ENCODE measurements around the gene ZMYM4.
A peak's percentile ranks its signal among the peaks of the same experiment; 100 is the strongest.

ZMYM4 gene

DNA sequence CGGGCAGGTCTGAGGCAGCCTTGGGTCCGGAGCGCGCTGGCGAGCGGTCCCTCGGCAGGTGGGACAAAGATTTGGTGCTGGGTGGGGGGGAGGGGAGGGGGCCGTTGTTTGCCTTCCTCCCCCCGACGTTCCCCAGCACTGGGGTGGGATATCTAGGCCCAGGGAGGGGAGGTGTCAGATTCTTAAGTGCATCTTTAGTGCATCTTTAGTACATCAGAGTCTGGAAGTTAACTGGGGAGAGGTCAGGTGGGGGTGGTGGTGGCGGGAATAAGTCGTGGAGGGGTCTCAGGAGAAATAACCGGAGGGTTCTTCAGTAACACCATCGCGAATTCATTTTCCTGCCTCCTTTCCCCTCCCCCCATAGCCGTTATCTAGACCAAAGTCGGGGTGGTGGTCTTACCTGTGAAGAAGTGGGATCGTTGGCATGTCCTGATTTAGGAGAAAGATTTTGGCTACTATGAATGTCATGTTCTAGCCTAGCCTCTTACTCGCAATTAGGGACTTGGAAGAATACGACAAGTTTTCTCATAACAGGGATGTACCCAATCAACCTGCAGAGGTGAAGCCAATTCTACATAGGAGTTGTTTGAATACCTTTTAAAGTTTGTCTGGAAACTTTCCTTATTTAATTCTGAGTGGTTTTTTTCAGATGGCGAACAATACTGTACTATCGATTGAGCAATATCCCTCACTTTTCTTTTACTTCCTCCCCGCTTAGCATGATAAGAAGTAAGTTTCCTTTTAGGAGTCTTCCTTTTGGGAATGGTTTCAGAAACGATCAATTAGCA is 886 bp downstream of the ZMYM4 start:
- no peaks in the 10 kb centered on the region for H3K9me3 ChIP-seq (ENCODE audit: low read depth, low read length)
- peak overlapping the region; percentile 87 for H3K27ac ChIP-seq
- peak overlapping the region; percentile 79 for H3K4me3 ChIP-seq
- no peak for DNase-seq (ENCODE audit: low read depth, low spot score)
- H3K36me3 ChIP-seq (ENCODE audit: insufficient read depth, low read length) = peaks cover 37% of the 10 kb centered on the region
- H3K9ac ChIP-seq (ENCODE audit: insufficient read length) = peak overlapping the region; percentile 96
- TF ChIP-seq EZH2 (IDR thresholded peaks at IDR 0.05) (no peak), FOXP2 (optimal IDR thresholded peaks at IDR 0.05; ENCODE audit: control extremely low read depth, extremely low read length, insufficient read depth) (no peak), POLR2AphosphoS5 (IDR thresholded peaks at IDR 0.05; ENCODE audit: borderline replicate concordance, low read depth, low read length) (no peak)

DNA sequence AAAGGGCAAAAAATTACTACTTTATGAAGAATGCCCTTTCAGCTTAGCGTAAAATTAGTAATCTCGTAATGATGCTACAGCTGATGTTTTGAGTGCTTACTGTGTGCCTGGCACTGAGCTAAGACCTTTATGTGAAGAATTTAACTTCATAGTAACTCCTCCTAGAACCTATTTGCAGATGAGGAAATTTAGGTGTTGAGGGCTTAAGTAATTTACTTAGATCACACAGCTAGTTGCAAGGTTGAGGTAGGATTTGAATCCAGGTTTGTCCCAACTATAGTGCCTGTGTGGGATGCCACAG is 1.4 kb downstream of the ZMYM4 start:
- TF ChIP-seq POLR2AphosphoS5 (IDR thresholded peaks at IDR 0.05; ENCODE audit: borderline replicate concordance, low read depth, low read length) = no peak
- Histone ChIP-seq H3K27ac (no peak overlapping the region), H3K9ac (ENCODE audit: insufficient read length) (peak overlapping the region; percentile 96), H3K36me3 (ENCODE audit: insufficient read depth, low read length) (peaks cover 42% of the 10 kb centered on the region), H3K9me3 (ENCODE audit: low read depth, low read length) (no peaks in the 10 kb centered on the region), H3K4me3 (peak overlapping the region; percentile 79)
- no peak for DNase-seq (ENCODE audit: low read depth, low spot score)

- TF ChIP-seq POLR2AphosphoS5 (IDR thresholded peaks at IDR 0.05; ENCODE audit: borderline replicate concordance, low read depth, low read length) (no peak), EZH2 (IDR thresholded peaks at IDR 0.05) (no peak), FOXP2 (optimal IDR thresholded peaks at IDR 0.05; ENCODE audit: control extremely low read depth, extremely low read length, insufficient read depth) (no peak)
- Histone ChIP-seq H3K4me3 (no peak overlapping the region), H3K9me3 (ENCODE audit: low read depth, low read length) (no peaks in the 10 kb centered on the region), H3K27ac (no peak overlapping the region), H3K36me3 (ENCODE audit: insufficient read depth, low read length) (peaks cover 45% of the 10 kb centered on the region), H3K9ac (ENCODE audit: insufficient read length) (no peak overlapping the region)
- no peak for DNase-seq (ENCODE audit: low read depth, low spot score)
These were observed 2.3 kb downstream of the ZMYM4 start for GRCh38 chr1:35270836-35271235.

DNA sequence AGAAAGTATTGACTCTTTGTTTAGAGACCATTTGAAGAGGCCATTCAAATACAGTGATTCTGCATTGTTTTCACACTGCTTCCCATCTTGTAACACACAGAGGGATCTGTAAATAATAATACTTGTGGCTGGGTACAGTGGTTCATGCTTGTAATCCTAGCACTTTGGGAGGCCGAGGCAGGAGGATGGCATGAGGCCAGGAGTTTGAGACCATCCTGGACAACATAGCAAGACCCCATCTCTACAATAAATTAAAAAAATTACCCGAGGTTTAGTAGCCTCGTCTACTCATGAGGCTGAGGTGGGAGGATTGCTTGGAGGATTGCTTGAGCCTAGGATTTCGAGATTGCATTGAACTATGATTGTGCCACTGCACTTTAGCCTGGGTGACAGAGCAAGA is 5.7 kb downstream of the ZMYM4 start:
- no peak for TF ChIP-seq POLR2AphosphoS5 (IDR thresholded peaks at IDR 0.05; ENCODE audit: borderline replicate concordance, low read depth, low read length)
- TF ChIP-seq FOXP2 (optimal IDR thresholded peaks at IDR 0.05; ENCODE audit: control extremely low read depth, extremely low read length, insufficient read depth) = no peak
- TF ChIP-seq EZH2 (IDR thresholded peaks at IDR 0.05) = no peak
- Histone ChIP-seq H3K9me3 (ENCODE audit: low read depth, low read length) (no peaks in the 10 kb centered on the region; the same call in 1 of the 2 replicates), H3K4me3 (no peak overlapping the region), H3K36me3 (ENCODE audit: insufficient read depth, low read length) (peaks cover 75% of the 10 kb centered on the region), H3K27ac (no peak overlapping the region), H3K9ac (ENCODE audit: insufficient read length) (no peak overlapping the region)
- no peak for DNase-seq (ENCODE audit: low read depth, low spot score)

- peaks cover 68% of the 10 kb centered on the region for H3K36me3 ChIP-seq (ENCODE audit: insufficient read depth, low read length)
- no peak overlapping the region for H3K4me3 ChIP-seq
- H3K9me3 ChIP-seq (ENCODE audit: low read depth, low read length) = no peaks in the 10 kb centered on the region; the same call in 1 of the 2 replicates
- no peak for DNase-seq (ENCODE audit: low read depth, low spot score)
- TF ChIP-seq FOXP2 (optimal IDR thresholded peaks at IDR 0.05; ENCODE audit: control extremely low read depth, extremely low read length, insufficient read depth) (no peak), POLR2AphosphoS5 (IDR thresholded peaks at IDR 0.05; ENCODE audit: borderline replicate concordance, low read depth, low read length) (no peak), EZH2 (IDR thresholded peaks at IDR 0.05) (no peak)
- no peak overlapping the region for H3K27ac ChIP-seq
- no peak overlapping the region for H3K9ac ChIP-seq (ENCODE audit: insufficient read length)
These were observed 10.5 kb downstream of the ZMYM4 start for GRCh38 chr1:35278886-35279554.

DNA sequence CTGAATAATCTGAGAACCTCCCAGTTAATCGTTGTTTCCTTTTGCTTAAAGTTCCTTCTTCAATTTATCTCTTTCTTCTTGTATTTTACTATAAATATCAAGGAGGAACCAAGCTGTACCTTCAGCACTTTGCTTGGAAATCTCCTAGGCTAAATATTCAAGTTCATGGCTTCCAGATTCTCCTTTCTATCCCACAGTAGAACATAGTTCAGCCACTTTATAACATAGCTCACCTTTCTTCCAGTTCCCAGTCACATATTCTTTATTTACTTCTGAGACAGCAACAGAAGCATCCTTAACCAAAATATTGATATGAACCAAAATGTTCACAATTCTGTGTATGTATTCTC is 11.0 kb downstream of the ZMYM4 start:
- Histone ChIP-seq H3K9ac (ENCODE audit: insufficient read length) (no peak overlapping the region), H3K4me3 (no peak overlapping the region), H3K9me3 (ENCODE audit: low read depth, low read length) (peaks cover 3% of the 10 kb centered on the region; the same call in 1 of the 2 replicates), H3K27ac (no peak overlapping the region), H3K36me3 (ENCODE audit: insufficient read depth, low read length) (peaks cover 68% of the 10 kb centered on the region)
- TF ChIP-seq EZH2 (IDR thresholded peaks at IDR 0.05) (no peak), POLR2AphosphoS5 (IDR thresholded peaks at IDR 0.05; ENCODE audit: borderline replicate concordance, low read depth, low read length) (no peak), FOXP2 (optimal IDR thresholded peaks at IDR 0.05; ENCODE audit: control extremely low read depth, extremely low read length, insufficient read depth) (no peak)
- no peak for DNase-seq (ENCODE audit: low read depth, low spot score)

- H3K36me3 ChIP-seq (ENCODE audit: insufficient read depth, low read length) = peaks cover 69% of the 10 kb centered on the region
- TF ChIP-seq POLR2AphosphoS5 (IDR thresholded peaks at IDR 0.05; ENCODE audit: borderline replicate concordance, low read depth, low read length) = no peak
- TF ChIP-seq FOXP2 (optimal IDR thresholded peaks at IDR 0.05; ENCODE audit: control extremely low read depth, extremely low read length, insufficient read depth) = no peak
- TF ChIP-seq EZH2 (IDR thresholded peaks at IDR 0.05) = no peak
- H3K9me3 ChIP-seq (ENCODE audit: low read depth, low read length) = peaks cover 6% of the 10 kb centered on the region; the same call in 1 of the 2 replicates
- H3K27ac ChIP-seq = no peak overlapping the region
- DNase-seq (ENCODE audit: low read depth, low spot score) = no peak
- H3K9ac ChIP-seq (ENCODE audit: insufficient read length) = no peak overlapping the region
- H3K4me3 ChIP-seq = no peak overlapping the region
These were observed 11.5 kb downstream of the ZMYM4 start for GRCh38 chr1:35280006-35280405.

GRCh38 chr1:35281565-35281964 is 13.1 kb downstream of the ZMYM4 start:
- no peak overlapping the region for H3K9ac ChIP-seq (ENCODE audit: insufficient read length)
- H3K4me3 ChIP-seq = no peak overlapping the region
- TF ChIP-seq POLR2AphosphoS5 (IDR thresholded peaks at IDR 0.05; ENCODE audit: borderline replicate concordance, low read depth, low read length) = no peak
- TF ChIP-seq EZH2 (IDR thresholded peaks at IDR 0.05) = no peak
- no peak for TF ChIP-seq FOXP2 (optimal IDR thresholded peaks at IDR 0.05; ENCODE audit: control extremely low read depth, extremely low read length, insufficient read depth)
- DNase-seq (ENCODE audit: low read depth, low spot score) = no peak
- no peak overlapping the region for H3K27ac ChIP-seq
- peaks cover 6% of the 10 kb centered on the region; the same call in 1 of the 2 replicates for H3K9me3 ChIP-seq (ENCODE audit: low read depth, low read length)
- peaks cover 78% of the 10 kb centered on the region for H3K36me3 ChIP-seq (ENCODE audit: insufficient read depth, low read length)

All from SK-N-MC (cell line).